Activated T-helper 1 cell treated with anti-CD3 and anti-CD28 coated beads, Interleukin-12 subunit alpha, Interleukin-12 subunit beta, Interleukin-2, Interleukin-4 antibody, amounts not matched to agents 30 ng/mL and 10 ng/mL and 1 ng/mL, durations not matched to agents 14 hours and 24 hours and 36 hours (primary cell): ENCODE data around the gene CEP112. TPM values are rescaled to one million over a fixed set of nuclear protein-coding genes. Genes with fewer than 3 reads are reported as not detected.

ENCODE experiments used
- DNase-seq: peaks from one replicate; pipeline ENCODE4 v3.0.0; 2021; ENCODE audit warnings: low spot score
- H3K27ac Mint-ChIP-seq: one replicate; pipeline ENCODE4 v1.8.0; 2021; ENCODE audit warnings: mild to moderate bottlenecking, mixed read lengths
- H3K27me3 Mint-ChIP-seq: one replicate; pipeline ENCODE4 v1.8.0; 2022; ENCODE audit warnings: mild to moderate bottlenecking, moderate library complexity, mixed read lengths; ENCODE audit not compliant: insufficient read depth
- H3K36me3 Mint-ChIP-seq: one replicate; pipeline ENCODE4 v1.8.0; 2021; ENCODE audit warnings: low read depth, mixed read lengths
- H3K4me1 Mint-ChIP-seq: one replicate; pipeline ENCODE4 v1.8.0; 2021; ENCODE audit warnings: low read depth, mixed read lengths
- H3K4me3 Mint-ChIP-seq: one replicate; pipeline ENCODE4 v1.8.0; 2021; ENCODE audit warnings: mild to moderate bottlenecking, moderate library complexity, mixed read lengths
- H3K9me3 Mint-ChIP-seq: one replicate; pipeline ENCODE4 v1.8.0; 2021; ENCODE audit warnings: mixed read lengths
- intact Hi-C: fragments of 100-400 bp; cut with micrococcal nuclease; formaldehyde crosslinking; loops from one replicate; pipeline ENCODE4 v1.15.1; 2024
- total RNA-seq: library from RNA; stranded (reverse); gene quantifications from 2 replicates; pipeline ENCODE4 v1.2.3, GENCODE V29; 2022

Gene CEP112
- total RNA-seq, 1 donor from 2014 or later, result 1.7 TPM

DNA sequence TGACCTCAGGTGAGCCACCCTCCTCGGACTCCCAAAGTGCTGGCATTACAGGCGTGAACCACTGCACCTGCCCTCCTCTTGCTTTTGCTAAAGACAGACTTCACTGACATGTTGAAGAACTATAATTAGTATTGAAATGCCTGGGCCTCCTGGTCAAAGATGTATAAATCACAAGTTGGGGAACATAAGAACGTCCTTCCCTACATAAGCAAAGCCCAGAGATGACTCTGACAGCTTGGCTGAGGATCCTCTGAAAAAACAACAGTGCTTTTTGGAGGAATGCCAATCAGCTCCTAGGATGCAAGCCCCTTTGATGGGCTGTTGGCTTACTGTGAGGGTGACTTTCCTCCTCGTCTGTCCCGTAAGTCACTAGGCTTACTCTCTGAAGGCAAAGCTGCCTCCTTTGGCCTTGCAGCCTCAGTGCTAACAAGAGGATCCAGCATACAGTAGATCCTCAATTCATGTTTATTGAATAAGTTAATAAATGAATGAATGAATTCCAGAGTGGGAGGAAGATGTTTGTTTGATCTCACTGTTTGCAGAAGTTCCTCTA lies 30.9 kb upstream of the CEP112 start:
- H3K27ac Mint-ChIP-seq, result no peak overlapping the region
- no peaks in the 10 kb centered on the region for H3K4me1 Mint-ChIP-seq
- no peaks in the 10 kb centered on the region for H3K9me3 Mint-ChIP-seq
- H3K36me3 Mint-ChIP-seq, result no peaks in the 10 kb centered on the region
- peaks cover 4% of the 10 kb centered on the region for H3K27me3 Mint-ChIP-seq
- DNase-seq, result no peak
- intact Hi-C loops, result no loop called here
- H3K4me3 Mint-ChIP-seq, result no peak overlapping the region

DNA sequence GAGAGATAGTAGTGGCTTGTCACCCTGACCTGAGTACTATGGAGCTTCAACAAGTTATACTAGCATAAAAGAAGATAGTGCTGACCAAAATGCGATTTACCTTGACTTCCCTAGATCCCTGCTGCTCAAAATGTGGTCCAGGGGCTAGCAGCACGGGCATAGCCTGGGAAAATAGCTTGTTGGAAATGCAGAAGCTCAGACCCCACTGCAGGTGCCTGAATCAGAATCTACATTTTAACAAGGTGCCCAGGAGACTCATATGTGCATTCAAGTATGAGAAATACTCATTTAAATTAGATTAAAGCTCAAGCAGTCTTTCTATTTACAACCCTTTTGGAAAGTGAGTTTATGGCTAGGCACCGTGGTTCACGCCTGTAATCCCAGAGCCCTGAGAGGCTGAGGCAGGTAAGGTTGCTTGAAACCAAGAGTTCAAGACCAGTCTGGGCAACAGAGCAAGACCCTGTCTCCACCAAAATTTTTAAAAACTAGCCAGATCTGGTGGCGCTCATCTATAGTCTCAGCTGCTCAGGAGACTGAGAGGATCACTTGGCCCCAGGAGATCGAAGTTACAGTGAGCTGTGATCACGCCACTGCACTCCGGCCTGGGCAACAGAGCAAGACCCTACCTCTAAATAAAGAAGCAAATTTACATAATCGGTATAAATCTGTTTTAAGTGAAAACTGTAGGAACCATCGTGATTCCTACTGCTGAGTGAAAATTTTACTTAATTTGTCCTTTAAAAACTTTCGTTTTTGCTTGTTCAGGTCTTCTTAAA lies 30.0 kb upstream of the CEP112 start:
- intact Hi-C loops, result no loop called here
- Mint-ChIP-seq H3K27me3 (peaks cover 4% of the 10 kb centered on the region), H3K36me3 (no peaks in the 10 kb centered on the region), H3K27ac (no peak overlapping the region), H3K4me3 (no peak overlapping the region), H3K9me3 (no peaks in the 10 kb centered on the region), H3K4me1 (no peaks in the 10 kb centered on the region)
- no peak for DNase-seq

DNA sequence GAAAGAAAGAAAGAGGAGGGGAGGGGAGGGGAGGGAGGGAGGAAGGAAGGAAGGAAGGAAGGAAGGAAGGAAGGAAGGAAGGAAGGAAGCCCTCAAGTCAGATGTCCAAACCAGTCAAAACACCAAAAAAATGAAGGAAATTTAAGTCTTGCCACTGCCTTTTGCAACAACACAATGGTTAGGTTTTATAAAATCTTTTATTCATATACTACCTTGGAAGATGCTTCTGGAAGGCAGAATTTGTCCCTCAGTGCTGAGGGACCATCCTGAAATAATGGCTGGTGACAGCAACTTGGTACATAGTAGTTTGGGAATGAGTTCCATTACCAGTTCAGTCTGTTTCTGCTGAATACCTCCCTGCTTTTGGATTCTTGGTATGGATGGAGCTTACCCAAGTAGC lies 29.4 kb upstream of the CEP112 start:
- no peaks in the 10 kb centered on the region for H3K36me3 Mint-ChIP-seq
- intact Hi-C loops, result no loop called here
- no peaks in the 10 kb centered on the region for H3K4me1 Mint-ChIP-seq
- H3K9me3 Mint-ChIP-seq, result no peaks in the 10 kb centered on the region
- DNase-seq, result no peak
- peaks cover 4% of the 10 kb centered on the region for H3K27me3 Mint-ChIP-seq
- H3K4me3 Mint-ChIP-seq, result no peak overlapping the region
- H3K27ac Mint-ChIP-seq, result no peak overlapping the region

DNA sequence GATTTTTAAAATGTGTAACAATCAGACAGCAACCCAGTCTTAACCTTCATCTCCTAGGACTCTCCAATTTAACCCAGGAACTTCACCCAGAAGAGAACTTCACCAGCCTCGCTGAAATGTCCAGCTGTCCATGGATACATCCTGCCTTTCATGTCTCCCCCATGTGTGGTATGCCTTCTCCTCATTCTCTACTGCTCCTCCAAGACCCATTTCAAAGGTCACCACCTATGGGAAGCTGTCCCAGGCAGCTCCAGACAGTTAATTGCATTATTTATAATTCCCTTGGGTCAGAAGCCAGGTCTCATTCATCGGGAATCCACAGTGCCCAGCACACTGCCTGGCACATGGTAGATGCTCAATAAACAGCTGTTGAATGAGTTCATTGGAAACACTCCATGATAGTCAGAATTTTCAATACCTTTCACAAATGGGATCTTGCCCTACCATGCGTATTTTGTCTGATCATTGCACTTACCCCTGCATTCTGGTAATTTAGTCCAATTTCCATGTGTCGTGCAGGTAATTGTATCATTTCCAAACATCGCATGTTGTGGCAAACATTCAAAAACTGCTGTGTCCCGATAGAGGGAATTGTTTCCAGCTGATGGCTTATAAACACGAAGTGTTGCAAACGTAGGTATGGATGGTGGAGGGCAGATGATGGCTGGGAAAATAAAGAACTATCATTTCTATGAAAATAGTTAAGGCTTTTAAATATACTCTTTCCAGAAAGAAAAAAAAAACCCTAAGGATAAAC lies 28.3 kb upstream of the CEP112 start:
- Mint-ChIP-seq H3K4me1 (no peaks in the 10 kb centered on the region), H3K9me3 (no peaks in the 10 kb centered on the region), H3K4me3 (no peak overlapping the region), H3K36me3 (no peaks in the 10 kb centered on the region), H3K27me3 (peaks cover 3% of the 10 kb centered on the region), H3K27ac (no peak overlapping the region)
- DNase-seq, result no peak
- intact Hi-C loops, result no loop called here

DNA sequence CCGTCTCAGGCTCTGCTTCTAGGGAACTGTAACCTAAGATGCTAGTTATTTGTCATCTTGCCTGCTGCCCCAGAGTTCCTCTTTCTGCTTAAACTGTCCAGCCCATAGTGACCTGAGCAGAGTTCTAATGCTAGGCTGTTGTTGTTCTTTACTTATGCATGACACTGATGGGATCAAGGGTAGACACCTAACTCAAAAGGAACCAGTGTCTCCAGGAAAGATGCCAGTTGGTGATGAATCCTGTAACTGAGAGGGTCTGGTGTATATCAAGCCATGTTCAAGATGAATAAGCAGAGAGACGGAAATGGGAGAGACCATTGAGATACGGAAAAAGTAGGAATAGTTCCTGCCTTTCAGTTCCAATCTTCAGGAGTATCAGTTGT lies 23.6 kb upstream of the CEP112 start:
- intact Hi-C loops, result no loop called here
- no peak for DNase-seq
- Mint-ChIP-seq H3K27me3 (peaks cover 17% of the 10 kb centered on the region), H3K4me1 (no peaks in the 10 kb centered on the region), H3K36me3 (peaks cover 2% of the 10 kb centered on the region), H3K27ac (no peak overlapping the region), H3K4me3 (no peak overlapping the region), H3K9me3 (no peaks in the 10 kb centered on the region)

DNA sequence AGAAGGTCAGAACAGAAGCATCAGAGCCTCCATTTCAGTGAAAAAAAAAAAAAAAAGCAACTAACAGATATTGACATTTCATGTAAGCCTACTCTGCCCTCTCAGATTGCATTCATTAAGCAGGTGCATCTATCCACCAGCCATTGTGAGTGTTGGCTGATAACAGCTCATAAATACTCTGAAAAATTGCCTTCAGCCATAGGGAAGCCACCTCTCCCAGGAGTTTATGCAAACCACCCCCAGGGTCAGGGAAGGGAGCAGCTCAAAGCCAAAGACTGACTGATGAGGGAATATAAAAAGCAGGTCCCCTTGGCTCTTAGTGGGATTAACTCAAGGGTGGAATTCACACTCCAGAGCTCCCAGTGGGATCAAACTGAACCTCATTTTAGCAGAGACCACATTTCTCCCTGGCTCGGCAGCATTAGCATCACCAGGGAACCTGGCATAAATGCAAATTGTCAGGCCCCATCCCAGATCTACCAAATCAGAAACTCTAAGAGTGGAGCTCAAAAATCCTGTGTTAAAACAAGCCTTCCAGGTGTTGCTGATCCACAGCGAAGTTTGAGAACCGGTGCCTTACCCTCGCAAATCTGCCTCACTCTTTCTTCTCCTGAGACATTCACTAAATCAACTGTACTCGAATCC lies 23.1 kb upstream of the CEP112 start:
- Mint-ChIP-seq H3K27me3 (peaks cover 22% of the 10 kb centered on the region), H3K27ac (no peak overlapping the region), H3K4me3 (no peak overlapping the region), H3K4me1 (no peaks in the 10 kb centered on the region), H3K9me3 (no peaks in the 10 kb centered on the region), H3K36me3 (peaks cover 2% of the 10 kb centered on the region)
- intact Hi-C loops, result no loop called here
- no peak for DNase-seq

DNA sequence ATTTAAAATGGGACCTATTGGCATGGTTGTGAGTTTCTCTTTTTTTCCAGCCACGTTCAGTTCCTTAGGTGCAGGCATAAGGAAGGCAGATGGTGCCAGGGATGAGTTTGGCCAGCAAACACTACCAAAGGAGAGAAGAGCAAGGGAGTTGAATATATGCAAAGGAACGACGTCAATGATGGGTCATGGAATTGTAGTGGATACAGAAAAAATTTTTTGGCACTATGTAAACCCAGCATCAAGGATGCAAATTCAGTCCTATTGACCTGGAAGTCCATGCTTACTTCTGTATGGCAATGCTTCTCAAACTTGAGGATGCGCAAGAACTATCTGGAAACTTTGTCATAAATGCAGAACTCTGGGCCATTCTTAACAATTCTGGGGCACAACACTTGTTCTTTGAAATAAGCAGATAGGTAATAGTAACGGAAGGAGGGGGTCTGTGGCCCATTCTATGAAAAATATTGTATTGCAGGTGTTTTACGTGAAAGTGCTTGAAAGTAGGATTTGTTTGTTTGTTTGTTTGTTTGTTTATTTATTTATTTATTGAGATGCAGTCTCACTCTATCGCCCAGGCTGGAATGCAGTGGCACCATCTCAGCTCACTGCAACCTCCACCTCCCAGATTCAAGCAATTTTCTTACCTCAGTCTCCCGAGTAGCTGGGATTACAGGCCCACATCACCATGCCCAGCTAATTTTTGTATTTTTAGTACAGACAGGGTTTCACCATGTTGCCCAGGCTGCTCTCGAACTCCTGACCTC lies 19.3 kb upstream of the CEP112 start:
- Mint-ChIP-seq H3K27me3 (peaks cover 22% of the 10 kb centered on the region), H3K9me3 (peaks cover 6% of the 10 kb centered on the region), H3K27ac (no peak overlapping the region), H3K36me3 (peaks cover 2% of the 10 kb centered on the region), H3K4me1 (no peaks in the 10 kb centered on the region), H3K4me3 (no peak overlapping the region)
- intact Hi-C loops, result no loop called here
- no peak for DNase-seq

DNA sequence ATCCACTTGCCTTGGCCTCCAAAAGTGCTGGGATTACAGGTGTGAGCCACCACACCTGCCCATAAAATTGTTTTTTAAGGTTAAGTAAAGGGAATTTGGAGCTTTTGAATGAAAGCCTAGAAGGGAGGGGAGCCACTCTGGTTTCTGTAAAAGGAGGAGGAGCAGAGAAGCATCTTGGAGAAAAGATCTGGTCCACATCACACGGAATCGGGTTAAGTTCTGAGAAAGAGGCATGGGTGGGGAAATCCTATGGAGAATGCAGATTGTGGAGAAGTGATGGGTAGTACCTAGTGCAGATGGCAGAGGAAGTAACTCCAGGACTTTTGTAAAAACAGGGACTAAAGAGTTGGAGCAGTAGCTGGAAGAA lies 18.3 kb upstream of the CEP112 start:
- H3K9me3 Mint-ChIP-seq, result peaks cover 6% of the 10 kb centered on the region
- no peak overlapping the region for H3K4me3 Mint-ChIP-seq
- intact Hi-C loops, result no loop called here
- no peak for DNase-seq
- H3K27me3 Mint-ChIP-seq, result peaks cover 22% of the 10 kb centered on the region
- no peak overlapping the region for H3K27ac Mint-ChIP-seq
- H3K4me1 Mint-ChIP-seq, result no peaks in the 10 kb centered on the region
- H3K36me3 Mint-ChIP-seq, result peaks cover 2% of the 10 kb centered on the region

DNA sequence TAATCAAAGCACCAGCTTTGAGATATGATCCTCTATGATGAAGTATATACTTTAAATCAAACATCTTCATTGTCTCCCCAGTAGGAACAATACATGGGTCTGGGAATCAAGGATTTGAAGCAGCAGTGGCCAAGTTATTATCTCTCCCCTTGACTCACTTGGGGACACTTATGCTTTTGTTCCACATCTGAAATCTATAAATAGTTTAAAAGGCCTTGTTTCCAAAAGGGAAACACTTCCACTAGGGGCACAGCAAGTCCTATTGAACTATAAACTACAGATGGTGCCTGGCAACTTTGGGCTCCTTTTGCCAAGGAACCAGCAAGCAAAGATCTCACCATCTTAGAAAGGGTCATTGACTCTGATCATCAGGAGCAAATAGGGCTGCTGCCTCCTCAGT lies 16.0 kb upstream of the CEP112 start:
- Mint-ChIP-seq H3K9me3 (peaks cover 6% of the 10 kb centered on the region), H3K27me3 (peaks cover 18% of the 10 kb centered on the region), H3K4me3 (no peak overlapping the region), H3K4me1 (no peaks in the 10 kb centered on the region), H3K27ac (no peak overlapping the region), H3K36me3 (peaks cover 2% of the 10 kb centered on the region)
- DNase-seq, result no peak
- intact Hi-C loops, result no loop called here

DNA sequence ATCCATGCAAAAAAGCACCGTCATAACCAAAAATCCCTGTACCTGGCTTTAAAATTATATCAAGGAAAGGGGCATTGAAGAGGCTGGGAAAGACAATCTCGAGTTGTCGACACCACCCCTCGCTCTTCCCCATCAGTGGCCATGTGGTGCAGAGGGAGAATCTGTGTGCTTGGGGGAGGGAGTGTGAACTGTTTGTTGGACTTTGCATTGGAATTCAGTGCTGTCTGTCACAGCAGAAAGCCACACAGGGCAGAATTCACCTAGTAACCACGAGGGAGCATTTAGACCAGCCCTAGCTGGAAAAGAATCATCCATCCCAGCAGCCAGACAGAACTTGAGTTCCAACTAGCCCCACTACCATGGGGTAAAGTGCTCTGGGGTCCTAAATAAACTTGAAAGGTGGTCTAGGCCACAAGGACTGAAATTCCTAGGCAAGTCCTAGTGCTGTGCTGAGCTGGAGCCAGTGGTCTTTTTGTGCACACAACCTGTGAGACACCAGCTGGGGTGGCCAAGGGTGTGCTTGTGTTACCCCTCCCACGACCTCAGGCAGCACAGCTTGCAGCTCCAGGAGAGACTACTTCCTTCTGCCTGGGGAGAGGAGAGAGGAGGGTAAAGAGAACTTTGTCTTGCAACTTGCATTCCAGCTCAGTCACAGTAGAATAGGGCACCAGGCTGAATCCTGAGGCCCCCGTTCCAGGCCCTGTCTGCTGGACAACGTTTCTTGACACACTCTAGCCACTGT lies 11.5 kb upstream of the CEP112 start:
- Mint-ChIP-seq H3K9me3 (peaks cover 6% of the 10 kb centered on the region), H3K36me3 (no peaks in the 10 kb centered on the region), H3K4me3 (no peak overlapping the region), H3K4me1 (peaks cover 12% of the 10 kb centered on the region), H3K27ac (no peak overlapping the region), H3K27me3 (peaks cover 7% of the 10 kb centered on the region)
- no peak for DNase-seq
- intact Hi-C loops, result loop anchor here (5.0 kb wide), 1 partner anchor 509 kb away; no protein-coding TSS in a partner anchor

DNA sequence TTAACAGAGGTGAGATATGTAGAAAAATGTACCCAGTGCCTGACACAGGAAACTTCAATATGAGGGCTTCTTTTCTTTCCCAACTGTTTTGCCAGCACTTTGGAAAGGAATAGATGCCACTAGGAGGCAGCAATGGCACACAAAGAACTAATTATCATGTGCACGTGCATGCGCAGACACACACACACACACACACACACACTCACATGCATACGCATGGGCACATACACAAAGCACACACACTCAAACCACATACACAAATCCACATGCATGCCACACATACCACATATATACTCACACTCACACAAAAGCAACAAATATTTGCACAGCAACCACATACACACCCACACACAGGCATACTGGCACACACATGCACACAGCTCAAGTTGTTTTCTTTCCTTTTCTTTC lies 8.8 kb upstream of the CEP112 start:
- H3K27ac Mint-ChIP-seq, result no peak overlapping the region
- H3K4me1 Mint-ChIP-seq, result peaks cover 12% of the 10 kb centered on the region
- H3K9me3 Mint-ChIP-seq, result no peaks in the 10 kb centered on the region
- intact Hi-C loops, result loop anchor here (1.0 to 5.0 kb wide), 5 partner anchors 226 to 706 kb away; no protein-coding TSS in a partner anchor
- no peak overlapping the region for H3K4me3 Mint-ChIP-seq
- H3K36me3 Mint-ChIP-seq, result no peaks in the 10 kb centered on the region
- peaks cover 7% of the 10 kb centered on the region for H3K27me3 Mint-ChIP-seq
- DNase-seq, result peak; percentile 14

DNA sequence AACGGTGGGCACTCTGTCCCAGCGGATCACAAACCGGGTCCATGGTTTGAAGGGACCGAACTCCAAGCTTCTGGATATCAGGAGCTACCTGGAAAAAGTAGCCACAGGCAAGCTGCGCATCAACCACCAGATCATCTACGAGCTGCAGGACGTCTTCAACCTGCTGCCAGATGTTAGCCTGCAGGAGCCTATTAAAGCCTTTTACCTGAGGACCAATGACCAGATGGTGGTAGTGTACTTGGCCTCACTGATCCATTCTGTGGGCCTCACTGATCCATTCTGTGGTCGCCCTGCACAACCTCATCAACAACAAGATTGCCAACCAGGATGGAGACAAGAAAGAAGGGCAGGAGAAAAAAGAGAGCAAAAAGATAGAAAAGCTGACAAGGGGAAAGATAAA lies 6.3 kb upstream of the CEP112 start:
- Mint-ChIP-seq H3K4me3 (no peak overlapping the region), H3K27me3 (peaks cover 7% of the 10 kb centered on the region), H3K27ac (no peak overlapping the region), H3K9me3 (no peaks in the 10 kb centered on the region), H3K36me3 (no peaks in the 10 kb centered on the region), H3K4me1 (peaks cover 12% of the 10 kb centered on the region)
- intact Hi-C loops, result no loop called here
- no peak for DNase-seq
